ENCODE results near the gene HEPN1. TPM values are rescaled to one million over a fixed set of nuclear protein-coding genes. Genes with fewer than 3 reads are reported as not detected.

HEPN1 gene
- total and polyA plus RNA-seq, 9 of the 15 experiments (the other 6 are each of a cell fraction or from before 2014, with no cell fraction given): not detected

DNA sequence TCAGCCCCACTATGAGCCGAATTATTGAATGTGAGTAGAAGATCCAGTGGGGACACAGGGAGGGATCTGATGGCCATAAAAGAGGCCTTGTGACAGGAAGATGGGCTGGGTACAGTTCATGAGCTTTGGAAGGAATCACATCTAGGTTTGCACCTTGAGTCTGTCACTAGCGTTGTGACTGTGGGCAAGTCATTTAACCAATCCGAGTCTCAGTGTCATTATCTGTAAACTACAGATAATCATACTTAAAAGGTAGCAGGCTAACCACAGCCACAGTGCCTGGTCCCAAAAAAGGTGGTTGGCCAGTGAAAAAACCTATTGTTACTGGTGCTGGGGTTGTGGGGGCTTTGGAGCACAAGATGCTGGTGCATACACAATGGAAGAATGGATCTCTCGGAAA lies 3.8 kb downstream of the HEPN1 start:
- H2AFZ ChIP-seq (ENCODE audit: low read depth, low read length): no peak overlapping the region
- no peaks in the 10 kb centered on the region for H3K36me3 ChIP-seq (ENCODE audit: control insufficient read depth, insufficient read depth, low read length)
- POLR2A ChIA-PET: interaction anchor here (0.5 kb wide), 1 partner anchor 90 kb away, joined by 3 read pairs; no protein-coding TSS in a partner anchor
- no peaks in the 10 kb centered on the region for H3K9me3 ChIP-seq (replicated peaks; ENCODE audit: control insufficient read depth, insufficient read depth, low read depth, low read length)
- H3K27me3 ChIP-seq (ENCODE audit: control insufficient read depth in 2 of 2, insufficient read depth in 2 of 2, low read length in 2 of 2): peaks cover 35 to 74% of the 10 kb centered on the region in 2 experiments; a peak in 4 of 5 replicates
- FAIRE-seq: no peak
- CTCF ChIA-PET (ENCODE audit: low intra/inter-chr PET ratio): no interaction called here
- no peak for ATAC-seq
- no peaks in the 10 kb centered on the region for H3K4me1 ChIP-seq (replicated peaks in 1 of 2; ENCODE audit: control insufficient read depth in 2 of 2, insufficient read depth in 2 of 2, low read length in 2 of 2)
- intact Hi-C loops (cut with micrococcal nuclease) (no loop called here), in situ Hi-C loops (cut with MboI) (no loop called here)
- WGBS (ENCODE audit: insufficient coverage, low coverage, missing lambda C conversion rate): 0% methylated on average over 4 of the region's 4 CpGs
- H3K4me2 ChIP-seq (ENCODE audit: insufficient read depth, low read length): no peak overlapping the region
- H3K9ac ChIP-seq (ENCODE audit: insufficient read depth in 1 of 2, low read depth in 2 of 2, low read length in 2 of 2): no peak overlapping the region
- H3K4me3 ChIP-seq: no peak overlapping the region
- no peak for TF ChIP-seq ATF7 (IDR thresholded peaks at IDR 0.05)
- no peak for TF ChIP-seq RHOXF2B (CRISPR knock-in tag; conservative IDR thresholded peaks at IDR 0.05)
- no peak for TF ChIP-seq GABPB2 (CRISPR knock-in tag; conservative IDR thresholded peaks at IDR 0.05)
- no peak for TF ChIP-seq LARP7 (IDR thresholded peaks at IDR 0.05)
- no peak for TF ChIP-seq STAT5A (IDR thresholded peaks at IDR 0.05; ENCODE audit: borderline replicate concordance, low read length)
- TF ChIP-seq GABPB1 (CRISPR knock-in tag; IDR thresholded peaks at IDR 0.05): no peak
- TF ChIP-seq, protein P1, sequence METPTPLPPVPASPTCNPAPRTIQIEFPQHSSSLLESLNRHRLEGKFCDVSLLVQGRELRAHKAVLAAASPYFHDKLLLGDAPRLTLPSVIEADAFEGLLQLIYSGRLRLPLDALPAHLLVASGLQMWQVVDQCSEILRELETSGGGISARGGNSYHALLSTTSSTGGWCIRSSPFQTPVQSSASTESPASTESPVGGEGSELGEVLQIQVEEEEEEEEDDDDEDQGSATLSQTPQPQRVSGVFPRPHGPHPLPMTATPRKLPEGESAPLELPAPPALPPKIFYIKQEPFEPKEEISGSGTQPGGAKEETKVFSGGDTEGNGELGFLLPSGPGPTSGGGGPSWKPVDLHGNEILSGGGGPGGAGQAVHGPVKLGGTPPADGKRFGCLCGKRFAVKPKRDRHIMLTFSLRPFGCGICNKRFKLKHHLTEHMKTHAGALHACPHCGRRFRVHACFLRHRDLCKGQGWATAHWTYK (CRISPR knock-in tag; IDR thresholded peaks at IDR 0.05): no peak
- no peak for TF ChIP-seq SMARCE1 (IDR thresholded peaks at IDR 0.05)
- no peak for TF ChIP-seq NFIX (CRISPR knock-in tag; IDR thresholded peaks at IDR 0.05; ENCODE audit: low read depth)
- no peak for TF ChIP-seq SLC30A9 (CRISPR knock-in tag; IDR thresholded peaks at IDR 0.05)
- TF ChIP-seq, protein P2, sequence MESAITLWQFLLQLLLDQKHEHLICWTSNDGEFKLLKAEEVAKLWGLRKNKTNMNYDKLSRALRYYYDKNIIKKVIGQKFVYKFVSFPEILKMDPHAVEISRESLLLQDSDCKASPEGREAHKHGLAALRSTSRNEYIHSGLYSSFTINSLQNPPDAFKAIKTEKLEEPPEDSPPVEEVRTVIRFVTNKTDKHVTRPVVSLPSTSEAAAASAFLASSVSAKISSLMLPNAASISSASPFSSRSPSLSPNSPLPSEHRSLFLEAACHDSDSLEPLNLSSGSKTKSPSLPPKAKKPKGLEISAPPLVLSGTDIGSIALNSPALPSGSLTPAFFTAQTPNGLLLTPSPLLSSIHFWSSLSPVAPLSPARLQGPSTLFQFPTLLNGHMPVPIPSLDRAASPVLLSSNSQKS (CRISPR knock-in tag; IDR thresholded peaks at IDR 0.05): no peak
- no peak for TF ChIP-seq HDAC1 (IDR thresholded peaks at IDR 0.05)
- no peak for TF ChIP-seq ZFPM2 (CRISPR knock-in tag; IDR thresholded peaks at IDR 0.05)
- TF ChIP-seq, protein P3, sequence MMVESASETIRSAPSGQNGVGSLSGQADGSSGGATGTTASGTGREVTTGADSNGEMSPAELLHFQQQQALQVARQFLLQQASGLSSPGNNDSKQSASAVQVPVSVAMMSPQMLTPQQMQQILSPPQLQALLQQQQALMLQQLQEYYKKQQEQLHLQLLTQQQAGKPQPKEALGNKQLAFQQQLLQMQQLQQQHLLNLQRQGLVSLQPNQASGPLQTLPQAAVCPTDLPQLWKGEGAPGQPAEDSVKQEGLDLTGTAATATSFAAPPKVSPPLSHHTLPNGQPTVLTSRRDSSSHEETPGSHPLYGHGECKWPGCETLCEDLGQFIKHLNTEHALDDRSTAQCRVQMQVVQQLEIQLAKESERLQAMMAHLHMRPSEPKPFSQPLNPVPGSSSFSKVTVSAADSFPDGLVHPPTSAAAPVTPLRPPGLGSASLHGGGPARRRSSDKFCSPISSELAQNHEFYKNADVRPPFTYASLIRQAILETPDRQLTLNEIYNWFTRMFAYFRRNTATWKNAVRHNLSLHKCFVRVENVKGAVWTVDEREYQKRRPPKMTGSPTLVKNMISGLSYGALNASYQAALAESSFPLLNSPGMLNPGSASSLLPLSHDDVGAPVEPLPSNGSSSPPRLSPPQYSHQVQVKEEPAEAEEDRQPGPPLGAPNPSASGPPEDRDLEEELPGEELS (CRISPR knock-in tag; IDR thresholded peaks at IDR 0.05; ENCODE audit: borderline replicate concordance): no peak
- H3K27ac ChIP-seq (ENCODE audit: extremely low read depth, low read depth, low read length): no peak overlapping the region
- H3K9me1 ChIP-seq (ENCODE audit: control insufficient read depth, insufficient read depth, low read length): no peaks in the 10 kb centered on the region
- no TSS peak for BruUV-seq (replicated peaks)
- no peaks in the 10 kb centered on the region for H3K79me2 ChIP-seq (ENCODE audit: control insufficient read depth, insufficient read depth, low read length)
- DNase-seq (ENCODE audit: extremely low read depth in 1 of 4, low spot score in 3 of 4): no peak
- no peaks in the 10 kb centered on the region for H4K20me1 ChIP-seq (replicated peaks; ENCODE audit: control insufficient read depth, insufficient read depth, low read length)

Measured in K562 (cell line).